Measurements from ENCODE around the gene GNB4. TPM values are rescaled to one million over a fixed set of nuclear protein-coding genes. Genes with fewer than 3 reads are reported as not detected.

Gene GNB4
- polyA plus RNA-seq, 1 of the 3 experiments (the other 2 are of a cell fraction): 8.7 TPM

GRCh38 chr3:179369621-179370020 is 81.6 kb downstream of the GNB4 start:
- Histone ChIP-seq H3K36me3 (replicated peaks in 1 of 2; ENCODE audit: control insufficient read depth in 1 of 2, insufficient read depth in 2 of 2, low read length in 1 of 2) (peaks cover 69 to 70% of the 10 kb centered on the region in 2 experiments), H3K79me2 (ENCODE audit: insufficient read depth) (no peaks in the 10 kb centered on the region), H4K20me1 (ENCODE audit: insufficient read depth) (no peaks in the 10 kb centered on the region), H3K9ac (no peak overlapping the region), H2AFZ (ENCODE audit: low read depth) (no peak overlapping the region), H3K27ac (ENCODE audit: low read depth in 2 of 2, low read length in 1 of 2) (no peak overlapping the region), H3F3A (replicated peaks; ENCODE audit: insufficient read depth) (peaks cover 5% of the 10 kb centered on the region), H3K9me2 (no peaks in the 10 kb centered on the region), H3K27me3 (ENCODE audit: insufficient read depth) (no peaks in the 10 kb centered on the region), H3K9me3 (no peaks in the 10 kb centered on the region; the same call in 1 of the 2 replicates), H3K4me1 (ENCODE audit: control insufficient read depth in 1 of 2, insufficient read depth in 2 of 2, low read depth in 1 of 2, low read length in 1 of 2) (no peaks in the 10 kb centered on the region; a peak in 1 of 4 replicates), H3K4me3 (ENCODE audit: low read depth in 2 of 2, low read length in 1 of 2) (no peak overlapping the region), H3K4me2 (no peak overlapping the region)
- ChIA-PET POLR2A (interaction anchor here (0.7 to 0.8 kb wide), 2 partner anchors 23 to 42 kb away, joined by 3 read pairs; no protein-coding TSS in a partner anchor), CTCF (interaction anchor here (1.1 kb wide), 1 partner anchor 29 kb away, joined by 3 read pairs; no protein-coding TSS in a partner anchor)
- no peak for TF ChIP-seq GABPA (IDR thresholded peaks at IDR 0.05; ENCODE audit: low read depth)
- TF ChIP-seq RCOR1 (IDR thresholded peaks at IDR 0.05; ENCODE audit: low read length): no peak
- no peak for TF ChIP-seq FOXJ3 (CRISPR knock-in tag; IDR thresholded peaks at IDR 0.05)
- no peak for TF ChIP-seq MXI1 (IDR thresholded peaks at IDR 0.05; ENCODE audit: low read depth, low read length)
- TF ChIP-seq USF1 (IDR thresholded peaks at IDR 0.05; ENCODE audit: borderline replicate concordance, low read depth): no peak
- TF ChIP-seq POLR2AphosphoS5 (IDR thresholded peaks at IDR 0.05; ENCODE audit: low read depth, low read length): no peak
- no peak for TF ChIP-seq NFIC (IDR thresholded peaks at IDR 0.05; ENCODE audit: borderline replicate concordance)
- TF ChIP-seq TCF12 (IDR thresholded peaks at IDR 0.05): no peak
- TF ChIP-seq MEF2A (IDR thresholded peaks at IDR 0.05; ENCODE audit: borderline replicate concordance, low read depth): no peak
- no peak for TF ChIP-seq IRF3 (IDR thresholded peaks at IDR 0.05; ENCODE audit: low read depth, low read length)
- DNase-seq: no peak
- WGBS (ENCODE audit: low lambda C conversion rate): 100% methylated on average over 1 of the region's 1 CpG

GRCh38 chr3:179363332-179363731 is 87.9 kb downstream of the GNB4 start:
- CTCF ChIA-PET: interaction anchor here (0.9 to 2.0 kb wide), 2 partner anchors 22 to 195 kb away, joined by 3 to 8 read pairs; no protein-coding TSS in a partner anchor
- no peaks in the 10 kb centered on the region for H3K79me2 ChIP-seq (ENCODE audit: insufficient read depth)
- H3K4me2 ChIP-seq: no peak overlapping the region
- peaks cover under 1% of the 10 kb centered on the region for H3F3A ChIP-seq (replicated peaks; ENCODE audit: insufficient read depth)
- no peaks in the 10 kb centered on the region for H3K9me2 ChIP-seq
- H2AFZ ChIP-seq (ENCODE audit: low read depth): no peak overlapping the region
- H3K9me3 ChIP-seq: no peaks in the 10 kb centered on the region
- peaks cover 59 to 84% of the 10 kb centered on the region in 2 experiments for H3K36me3 ChIP-seq (replicated peaks in 1 of 2; ENCODE audit: control insufficient read depth in 1 of 2, insufficient read depth in 2 of 2, low read length in 1 of 2)
- no peak overlapping the region for H3K4me3 ChIP-seq (ENCODE audit: low read depth in 2 of 2, low read length in 1 of 2)
- H4K20me1 ChIP-seq (ENCODE audit: insufficient read depth): no peaks in the 10 kb centered on the region
- no peaks in the 10 kb centered on the region for H3K27me3 ChIP-seq (ENCODE audit: insufficient read depth)
- POLR2A ChIA-PET: interaction anchor here (0.7 kb wide), 1 partner anchor 43 kb away, joined by 4 read pairs; no protein-coding TSS in a partner anchor
- no peak for DNase-seq
- 96% methylated on average over 5 of the region's 5 CpGs for WGBS (ENCODE audit: low lambda C conversion rate)
- H3K9ac ChIP-seq: no peak overlapping the region
- peaks cover 0 to 2% of the 10 kb centered on the region in 2 experiments; a peak in 2 of 4 replicates for H3K4me1 ChIP-seq (ENCODE audit: control insufficient read depth in 1 of 2, insufficient read depth in 2 of 2, low read depth in 1 of 2, low read length in 1 of 2)
- H3K27ac ChIP-seq (ENCODE audit: low read depth in 2 of 2, low read length in 1 of 2): no peak overlapping the region
- no peak for TF ChIP-seq FOXM1 (IDR thresholded peaks at IDR 0.05; ENCODE audit: low read depth)
- no peak for TF ChIP-seq NFIC (IDR thresholded peaks at IDR 0.05; ENCODE audit: borderline replicate concordance)
- TF ChIP-seq RCOR1 (IDR thresholded peaks at IDR 0.05; ENCODE audit: low read length): no peak
- TF ChIP-seq ZBTB33 (IDR thresholded peaks at IDR 0.05; ENCODE audit: borderline replicate concordance, low read depth): no peak
- no peak for TF ChIP-seq SIN3A (IDR thresholded peaks at IDR 0.05; ENCODE audit: borderline replicate concordance, low read depth, low read length)
- no peak for TF ChIP-seq REST (IDR thresholded peaks at IDR 0.05; ENCODE audit: low read depth, low read length)
- TF ChIP-seq ELF1 (IDR thresholded peaks at IDR 0.05): no peak
- no peak for TF ChIP-seq YY1 (IDR thresholded peaks at IDR 0.05; ENCODE audit: low read depth)
- no peak for TF ChIP-seq NRF1 (IDR thresholded peaks at IDR 0.05; ENCODE audit: low read depth, low read length)
- TF ChIP-seq IRF3 (IDR thresholded peaks at IDR 0.05; ENCODE audit: low read depth, low read length): no peak
- TF ChIP-seq EZH2phosphoT487 (IDR thresholded peaks at IDR 0.05; ENCODE audit: borderline replicate concordance, low read depth): no peak
- no peak for TF ChIP-seq FOSL2 (IDR thresholded peaks at IDR 0.05; ENCODE audit: borderline replicate concordance, low read depth)
- TF ChIP-seq RAD21 (IDR thresholded peaks at IDR 0.05; ENCODE audit: low read length): no peak
